Activated naive CD4-positive, alpha-beta T cell treated with anti-CD3 and anti-CD28 coated beads, Interleukin-2, amount 10 ng/mL, durations not matched to agents 7 days and 5 days (primary cell): ENCODE measurements around the gene POLR2A.

Experiments
- CTCF ChIA-PET: fragments of 350-600 bp; sonication (Branson Sonifier 250); formaldehyde crosslinking; loops from one replicate; lab custom pipeline; 2021; ENCODE audit warnings: antibody characterized with exemption; lab: Charles Lee
- DNase-seq: peaks from one replicate; pipeline ENCODE4 v3.0.0-alpha.2; 2020
- H3K27ac Mint-ChIP-seq: one replicate; pipeline ENCODE4 v1.8.0; 2021; ENCODE audit warnings: mild to moderate bottlenecking, moderate library complexity, mixed read lengths
- H3K27me3 Mint-ChIP-seq: one replicate; pipeline ENCODE4 v1.8.0; 2021; ENCODE audit warnings: mild to moderate bottlenecking, mixed read lengths
- H3K36me3 Mint-ChIP-seq: one replicate; pipeline ENCODE4 v1.8.0; 2021; ENCODE audit warnings: mixed read lengths
- H3K4me1 Mint-ChIP-seq: one replicate; pipeline ENCODE4 v1.8.0; 2021; ENCODE audit warnings: mixed read lengths
- H3K4me3 Mint-ChIP-seq: one replicate; pipeline ENCODE4 v1.8.0; 2021; ENCODE audit warnings: mild to moderate bottlenecking, moderate library complexity, mixed read lengths
- H3K9me3 Mint-ChIP-seq: one replicate; pipeline ENCODE4 v1.8.0; 2021; ENCODE audit warnings: mixed read lengths

POLR2A gene

DNA sequence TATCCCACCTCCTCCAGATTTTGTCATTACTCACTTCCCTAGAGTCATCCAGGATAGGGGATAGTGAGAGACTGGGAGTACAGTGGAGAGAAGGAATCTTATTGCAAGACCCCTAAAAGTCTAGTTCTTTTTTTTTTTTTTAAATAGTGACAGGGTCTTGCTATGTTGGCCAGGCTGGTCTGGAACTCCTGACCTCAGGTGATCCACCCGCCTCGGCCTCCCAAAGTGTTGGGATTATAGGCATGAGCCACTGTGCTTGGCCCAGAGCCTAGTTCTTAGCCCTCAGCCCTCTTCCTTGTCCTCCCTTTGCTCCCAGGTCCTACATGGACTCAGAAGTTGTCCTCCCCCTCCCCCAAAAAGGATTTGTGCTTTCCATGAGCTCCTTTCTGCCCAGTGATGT lies 42.0 kb upstream of the POLR2A start:
- Mint-ChIP-seq H3K4me3 (no peak overlapping the region), H3K4me1 (peaks cover 51% of the 10 kb centered on the region), H3K9me3 (no peaks in the 10 kb centered on the region), H3K36me3 (peaks cover 35% of the 10 kb centered on the region), H3K27me3 (peaks cover 96% of the 10 kb centered on the region), H3K27ac (no peak overlapping the region)
- DNase-seq, result no peak
- CTCF ChIA-PET, result interaction anchor here (1.0 to 2.8 kb wide), 2 partner anchors 86 to 119 kb away, joined by 3 to 12 read pairs; no protein-coding TSS in a partner anchor

- H3K27me3 Mint-ChIP-seq, result peaks cover 100% of the 10 kb centered on the region
Measured at GRCh38 chr17:7443499-7444485, 40.4 kb upstream of the POLR2A start.

DNA sequence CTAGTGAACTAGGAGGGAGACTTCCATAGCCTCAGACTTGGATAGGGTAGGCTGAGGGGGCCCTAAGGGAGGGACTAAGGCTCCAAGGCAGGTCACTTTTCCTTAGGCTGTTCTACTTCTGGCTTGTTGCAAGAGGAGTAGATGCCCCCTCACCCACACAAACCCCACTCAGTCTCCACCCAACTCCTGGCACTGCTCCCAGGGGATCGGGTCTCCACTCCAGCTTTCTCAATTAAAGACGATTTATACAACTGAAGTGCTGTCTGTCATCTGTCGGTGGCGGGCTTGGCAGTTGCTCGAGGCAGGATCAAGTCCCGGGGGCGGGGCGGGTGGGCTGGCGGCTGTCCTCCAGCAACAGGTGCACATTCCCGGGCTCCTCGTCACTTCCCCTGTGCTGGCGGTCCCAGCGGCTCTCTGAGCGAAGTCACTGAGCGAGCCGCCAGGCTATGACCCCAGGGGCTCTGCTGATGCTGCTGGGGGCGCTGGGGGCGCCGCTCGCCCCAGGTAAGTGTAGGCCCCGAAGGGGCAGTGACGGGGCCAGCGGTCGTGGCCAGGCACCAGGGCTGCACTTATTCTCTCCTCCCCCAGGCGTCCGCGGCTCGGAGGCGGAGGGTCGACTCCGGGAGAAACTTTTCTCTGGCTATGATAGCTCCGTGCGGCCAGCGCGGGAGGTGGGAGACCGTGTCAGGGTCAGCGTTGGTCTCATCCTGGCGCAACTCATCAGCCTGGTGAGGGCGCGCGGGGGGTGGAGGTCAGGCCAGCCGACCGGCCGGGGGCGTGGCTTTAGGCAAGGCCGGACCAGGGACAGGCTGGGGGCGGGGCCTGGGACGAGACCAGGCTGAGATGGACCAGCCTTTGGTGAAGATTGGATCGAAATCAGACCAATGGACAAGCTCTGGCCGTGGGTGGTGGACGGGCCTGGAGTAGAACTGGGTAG lies 39.2 kb upstream of the POLR2A start, which contains the start of gene CHRNB1:
Gene CHRNB1, plus strand, starts transcription at position 380 of the 937 bp plus-strand sequence. Its CDS starts 67 bp downstream, at position 447.
- H3K4me1 Mint-ChIP-seq, result peaks cover 35% of the 10 kb centered on the region
- peak; percentile 39 for DNase-seq
- CTCF ChIA-PET, result interaction anchor here (0.8 to 1.4 kb wide), 4 partner anchors 8 to 89 kb away, joined by 3 to 5 read pairs (median 4); no protein-coding TSS in a partner anchor
- peak within 1 kb of the TSS; percentile 68 for H3K4me3 Mint-ChIP-seq
- peaks cover 91% of the 10 kb centered on the region for H3K27me3 Mint-ChIP-seq
- no peaks in the 10 kb centered on the region for H3K9me3 Mint-ChIP-seq
- H3K36me3 Mint-ChIP-seq, result peaks cover 32% of the 10 kb centered on the region
- H3K27ac Mint-ChIP-seq, result peak within 1 kb of the TSS; percentile 44

More at GRCh38 chr17:7443499-7444485, 40.4 kb upstream of the POLR2A start:
- Mint-ChIP-seq H3K27ac (no peak overlapping the region), H3K4me1 (peaks cover 40% of the 10 kb centered on the region), H3K4me3 (peak overlapping the region; percentile 8), H3K9me3 (no peaks in the 10 kb centered on the region), H3K36me3 (peaks cover 32% of the 10 kb centered on the region)
- DNase-seq, result no peak
- CTCF ChIA-PET, result interaction anchor here (0.6 to 1.4 kb wide), 6 partner anchors 8 to 117 kb away, joined by 3 to 5 read pairs (median 4); no protein-coding TSS in a partner anchor

GRCh38 chr17:7445619-7445968 lies 38.6 kb upstream of the POLR2A start:
- peak; percentile 68 for DNase-seq
- Mint-ChIP-seq H3K27ac (peak overlapping the region; percentile 44), H3K4me3 (peak overlapping the region; percentile 68), H3K4me1 (peaks cover 29% of the 10 kb centered on the region), H3K9me3 (no peaks in the 10 kb centered on the region), H3K27me3 (peaks cover 85% of the 10 kb centered on the region), H3K36me3 (peaks cover 29% of the 10 kb centered on the region)
- CTCF ChIA-PET, result interaction anchor here (0.7 to 1.0 kb wide), 3 partner anchors 8 to 244 kb away, joined by 3 read pairs; no protein-coding TSS in a partner anchor

- H3K36me3 Mint-ChIP-seq, result peaks cover 26% of the 10 kb centered on the region
- DNase-seq, result no peak
- no peak overlapping the region for H3K27ac Mint-ChIP-seq
- H3K4me3 Mint-ChIP-seq, result no peak overlapping the region
- CTCF ChIA-PET, result no interaction called here
- H3K27me3 Mint-ChIP-seq, result peaks cover 56% of the 10 kb centered on the region
- H3K4me1 Mint-ChIP-seq, result peaks cover 35% of the 10 kb centered on the region
- H3K9me3 Mint-ChIP-seq, result no peaks in the 10 kb centered on the region
Measured at GRCh38 chr17:7448461-7448860, 35.7 kb upstream of the POLR2A start.

GRCh38 chr17:7459961-7460545 lies 24.1 kb upstream of the POLR2A start:
- Mint-ChIP-seq H3K27ac (no peak overlapping the region), H3K4me3 (no peak overlapping the region), H3K36me3 (peaks cover 38% of the 10 kb centered on the region), H3K9me3 (no peaks in the 10 kb centered on the region), H3K4me1 (peaks cover 25% of the 10 kb centered on the region), H3K27me3 (no peaks in the 10 kb centered on the region)
- CTCF ChIA-PET, result no interaction called here
- no peak for DNase-seq

GRCh38 chr17:7460850-7461660 lies 23.1 kb upstream of the POLR2A start:
- no peak for DNase-seq
- no peak overlapping the region for H3K4me3 Mint-ChIP-seq

DNA sequence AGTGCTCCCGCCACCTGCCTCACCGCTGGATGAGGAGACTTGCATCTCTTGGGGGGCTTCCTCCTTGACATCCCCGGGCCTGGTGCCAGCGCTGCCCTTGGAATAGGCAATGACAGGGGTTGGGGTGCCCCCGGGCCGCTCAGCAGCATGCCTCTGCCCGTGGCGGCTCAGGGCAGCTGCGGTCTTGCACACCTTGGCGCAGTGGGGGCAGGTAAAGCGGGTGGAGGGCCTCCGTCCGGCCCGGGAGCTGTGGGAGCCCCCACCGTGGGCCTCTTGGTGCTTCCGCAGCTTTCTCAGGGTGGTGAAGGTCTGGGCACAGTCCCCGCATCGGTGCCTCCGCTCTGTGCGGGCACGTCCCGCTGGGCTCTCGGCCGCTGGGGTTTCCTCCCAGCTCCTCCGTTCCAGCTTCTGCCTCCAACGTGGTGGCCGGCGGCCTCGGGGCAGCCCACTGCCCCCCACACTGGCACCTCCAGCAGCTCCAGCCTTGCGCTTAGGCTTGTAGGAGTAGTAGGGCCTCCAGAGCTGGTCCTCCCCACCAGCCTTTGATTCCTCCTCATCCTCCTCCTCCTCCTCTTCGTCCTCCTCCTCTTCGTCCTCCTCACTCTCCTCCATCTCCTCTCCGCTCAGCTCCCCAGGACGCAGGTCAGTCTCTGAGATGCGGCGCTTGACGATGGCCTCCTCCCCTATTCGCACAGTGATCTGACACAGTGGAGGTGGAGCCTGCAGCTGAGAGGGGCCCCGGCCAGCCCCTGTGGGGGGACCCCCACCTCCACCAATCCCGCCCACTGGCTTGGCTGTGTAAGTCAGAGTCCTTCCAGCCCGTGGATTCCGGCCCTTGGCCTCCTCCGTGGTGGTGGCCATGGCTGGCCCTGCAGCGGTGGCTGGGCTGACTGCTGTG lies 21.4 kb upstream of the POLR2A start:
- Mint-ChIP-seq H3K27ac (no peak overlapping the region), H3K4me3 (no peak overlapping the region), H3K27me3 (no peaks in the 10 kb centered on the region), H3K4me1 (peaks cover 13% of the 10 kb centered on the region), H3K36me3 (peaks cover 37% of the 10 kb centered on the region), H3K9me3 (no peaks in the 10 kb centered on the region)
- CTCF ChIA-PET, result interaction anchor here (1.0 to 1.5 kb wide), 2 partner anchors 98 to 441 kb away, joined by 3 to 4 read pairs; partner anchors contain the start of gene SENP3
- no peak for DNase-seq

More at GRCh38 chr17:7460850-7461660, 23.1 kb upstream of the POLR2A start:
- Mint-ChIP-seq H3K9me3 (no peaks in the 10 kb centered on the region), H3K4me1 (peaks cover 21% of the 10 kb centered on the region), H3K27ac (no peak overlapping the region), H3K36me3 (peaks cover 36% of the 10 kb centered on the region), H3K27me3 (no peaks in the 10 kb centered on the region)
- CTCF ChIA-PET, result interaction anchor here (1.5 kb wide), 1 partner anchor 100 kb away, joined by 4 read pairs; the partner anchor contains the start of gene SENP3

DNA sequence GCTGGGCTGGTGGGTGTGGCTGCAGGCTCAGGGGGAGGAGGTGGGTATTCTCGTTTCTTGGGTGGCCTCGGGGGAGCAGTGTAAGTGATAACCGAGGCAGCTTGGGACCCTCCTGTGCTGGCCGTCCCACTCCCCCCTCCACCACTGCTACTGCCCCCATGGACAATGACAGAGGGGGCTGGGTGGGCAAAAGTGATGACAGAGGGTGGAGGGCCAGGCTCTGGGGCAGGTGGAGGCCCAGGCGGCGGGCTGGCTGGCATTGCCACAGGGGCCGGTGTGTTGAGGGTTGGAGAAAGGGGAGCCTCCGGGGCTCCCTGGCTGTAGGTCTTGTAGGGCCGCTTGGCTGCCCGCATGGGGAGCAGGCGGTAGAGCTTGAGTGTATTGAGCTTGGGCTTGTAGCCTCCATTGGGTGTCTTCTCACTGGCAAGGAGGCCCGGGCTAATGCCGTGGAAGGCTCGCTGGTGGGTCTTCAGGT lies 20.8 kb upstream of the POLR2A start:
- CTCF ChIA-PET, result no interaction called here
- H3K27ac Mint-ChIP-seq, result no peak overlapping the region
- peaks cover 37% of the 10 kb centered on the region for H3K36me3 Mint-ChIP-seq
- H3K27me3 Mint-ChIP-seq, result no peaks in the 10 kb centered on the region
- H3K4me3 Mint-ChIP-seq, result no peak overlapping the region
- DNase-seq, result no peak
- H3K9me3 Mint-ChIP-seq, result no peaks in the 10 kb centered on the region
- peaks cover 12% of the 10 kb centered on the region for H3K4me1 Mint-ChIP-seq

DNA sequence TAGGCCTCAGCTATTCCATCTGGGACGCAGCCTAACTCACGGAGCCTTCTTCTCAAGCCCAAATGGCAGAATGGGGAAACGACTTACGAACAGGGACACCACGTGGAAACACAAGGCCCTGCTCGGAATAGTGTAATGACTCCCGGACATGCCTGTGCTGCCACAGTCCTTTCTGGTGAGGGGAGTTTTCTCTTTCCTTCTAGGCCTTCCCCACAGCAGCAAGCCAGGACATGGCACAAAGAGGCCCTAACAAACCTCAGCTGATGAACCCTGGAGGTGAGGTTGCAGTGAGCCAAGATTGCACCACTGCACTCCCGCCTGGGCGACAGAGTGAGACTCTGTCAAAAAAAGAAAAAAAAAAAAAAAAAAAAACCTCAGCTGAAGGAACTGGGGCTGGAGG lies 20.1 kb upstream of the POLR2A start:
- Mint-ChIP-seq H3K27me3 (no peaks in the 10 kb centered on the region), H3K9me3 (no peaks in the 10 kb centered on the region), H3K36me3 (peaks cover 31% of the 10 kb centered on the region), H3K4me3 (no peak overlapping the region), H3K27ac (no peak overlapping the region), H3K4me1 (peaks cover 8% of the 10 kb centered on the region)
- DNase-seq, result no peak
- CTCF ChIA-PET, result no interaction called here

DNA sequence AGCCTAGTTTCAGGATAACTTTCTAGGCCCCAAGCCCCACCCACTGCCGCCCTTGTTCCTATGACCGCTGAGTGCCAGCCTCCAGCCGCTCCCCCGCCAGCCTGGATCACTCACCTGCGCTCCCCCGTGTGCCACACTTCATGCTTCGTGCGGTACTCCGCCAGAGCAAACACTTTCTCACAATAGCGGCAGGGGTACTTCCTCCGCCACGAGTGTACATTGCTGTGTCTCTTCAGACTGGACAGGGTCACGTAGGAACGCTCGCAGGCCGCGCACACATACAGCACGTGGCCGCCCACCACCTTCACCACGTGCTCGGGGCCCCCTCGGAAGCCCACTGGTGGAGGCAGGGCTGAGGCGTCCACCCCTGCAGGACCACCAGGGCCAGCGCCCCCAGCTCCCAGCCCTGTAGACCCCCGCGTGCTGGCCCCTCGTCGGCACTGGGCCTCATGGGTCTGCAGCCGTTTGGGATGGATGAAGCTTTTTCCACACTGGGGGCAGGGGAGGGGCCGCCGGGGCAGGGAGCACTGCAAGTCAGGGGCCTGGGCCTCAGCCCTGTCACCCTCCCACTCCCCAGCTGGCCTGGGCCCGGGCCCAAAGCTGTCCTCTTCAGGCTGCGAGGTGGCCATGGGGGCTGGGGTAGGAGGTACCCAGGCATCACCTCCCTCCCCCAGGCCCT lies 18.4 kb upstream of the POLR2A start:
- H3K27me3 Mint-ChIP-seq, result no peaks in the 10 kb centered on the region
- CTCF ChIA-PET, result interaction anchor here (1.3 kb wide), 1 partner anchor 95 kb away, joined by 3 read pairs; no protein-coding TSS in a partner anchor
- H3K36me3 Mint-ChIP-seq, result peaks cover 20% of the 10 kb centered on the region
- H3K4me1 Mint-ChIP-seq, result peaks cover 6% of the 10 kb centered on the region
- no peak overlapping the region for H3K4me3 Mint-ChIP-seq
- H3K9me3 Mint-ChIP-seq, result no peaks in the 10 kb centered on the region
- no peak overlapping the region for H3K27ac Mint-ChIP-seq
- DNase-seq, result no peak
